Measurements from ENCODE around the gene ZNF775.

DNA sequence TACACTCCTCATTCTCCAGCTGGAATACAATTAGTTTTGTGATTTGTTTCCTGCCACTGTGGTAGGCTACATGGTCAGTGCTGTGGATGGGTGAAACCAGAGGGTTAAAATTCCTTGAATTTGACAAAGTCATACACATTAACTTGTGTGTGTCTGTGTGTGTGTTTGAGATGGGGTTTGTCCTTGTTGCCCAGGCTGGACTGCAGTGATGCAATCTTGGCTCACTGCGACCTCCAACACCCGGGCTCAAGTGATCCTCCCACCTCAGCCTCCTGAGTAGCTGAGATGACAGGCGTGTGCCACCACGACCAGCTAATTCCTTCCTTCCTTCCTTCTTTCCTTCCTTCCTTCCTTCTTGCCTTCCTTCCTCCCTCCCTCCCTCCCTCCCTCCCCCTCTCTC lies 46.5 kb downstream of the ZNF775 start:
- TF ChIP-seq, protein P1, sequence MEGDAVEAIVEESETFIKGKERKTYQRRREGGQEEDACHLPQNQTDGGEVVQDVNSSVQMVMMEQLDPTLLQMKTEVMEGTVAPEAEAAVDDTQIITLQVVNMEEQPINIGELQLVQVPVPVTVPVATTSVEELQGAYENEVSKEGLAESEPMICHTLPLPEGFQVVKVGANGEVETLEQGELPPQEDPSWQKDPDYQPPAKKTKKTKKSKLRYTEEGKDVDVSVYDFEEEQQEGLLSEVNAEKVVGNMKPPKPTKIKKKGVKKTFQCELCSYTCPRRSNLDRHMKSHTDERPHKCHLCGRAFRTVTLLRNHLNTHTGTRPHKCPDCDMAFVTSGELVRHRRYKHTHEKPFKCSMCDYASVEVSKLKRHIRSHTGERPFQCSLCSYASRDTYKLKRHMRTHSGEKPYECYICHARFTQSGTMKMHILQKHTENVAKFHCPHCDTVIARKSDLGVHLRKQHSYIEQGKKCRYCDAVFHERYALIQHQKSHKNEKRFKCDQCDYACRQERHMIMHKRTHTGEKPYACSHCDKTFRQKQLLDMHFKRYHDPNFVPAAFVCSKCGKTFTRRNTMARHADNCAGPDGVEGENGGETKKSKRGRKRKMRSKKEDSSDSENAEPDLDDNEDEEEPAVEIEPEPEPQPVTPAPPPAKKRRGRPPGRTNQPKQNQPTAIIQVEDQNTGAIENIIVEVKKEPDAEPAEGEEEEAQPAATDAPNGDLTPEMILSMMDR (IDR thresholded peaks at IDR 0.05; ENCODE audit: insufficient read depth, low read length) = no peak
- no peak for TF ChIP-seq GABPA (IDR thresholded peaks at IDR 0.05; ENCODE audit: low read depth)

All from HL-60 (cell line).